Neural cell (in vitro differentiated cells): ENCODE results near the gene PORCN.

ENCODE experiments used
- CTCF ChIP-seq: fragments of 450-650 bp; IDR thresholded peaks from 2 replicates; pipeline ENCODE4 v1.5.1; 2014; ENCODE audit warnings: antibody characterized with exemption, mild to moderate bottlenecking, moderate library complexity; ENCODE audit not compliant: poor library complexity, severe bottlenecking
- EP300 ChIP-seq: fragments of 450-650 bp; conservative IDR thresholded peaks from 2 replicates; pipeline ENCODE4 v1.6.1; 2014; ENCODE audit warnings: antibody characterized with exemption, mild to moderate bottlenecking, moderate library complexity; ENCODE audit not compliant: poor library complexity, severe bottlenecking
- EZH2 ChIP-seq: fragments of 200-600, 300-800 bp; shearing (Covaris generic), sonication (generic); IDR thresholded peaks from 2 replicates; pipeline ENCODE4 v1.6.1; 2014; ENCODE audit warnings: antibody characterized with exemption, low read length, borderline replicate concordance, mild to moderate bottlenecking; ENCODE audit not compliant: insufficient read depth, poor library complexity, severe bottlenecking
- POLR2AphosphoS5 ChIP-seq: IDR thresholded peaks from 2 replicates; pipeline ENCODE4 v1.6.1; 2012
- RAD21 ChIP-seq: fragments of 450-650 bp; conservative IDR thresholded peaks from 2 replicates; pipeline ENCODE4 v1.6.1; 2014; ENCODE audit warnings: antibody characterized with exemption, mild to moderate bottlenecking, moderate library complexity
- REST ChIP-seq: IDR thresholded peaks from 2 replicates; pipeline ENCODE4 v1.6.1; 2012; ENCODE audit warnings: borderline replicate concordance
- TAF1 ChIP-seq: IDR thresholded peaks from 2 replicates; pipeline ENCODE4 v1.6.1; 2012; ENCODE audit warnings: low read depth

- TF ChIP-seq CTCF (no peak), EP300 (no peak), POLR2AphosphoS5 (no peak), RAD21 (no peak), TAF1 (no peak), EZH2 (no peak), REST (no peak)
Measured at GRCh38 chrX:48530736-48531135, 21.9 kb downstream of the PORCN start.
